Pulmonary artery endothelial cell (primary cell): ENCODE results near the gene FCRL6. TPM values are rescaled to one million over a fixed set of nuclear protein-coding genes. Genes with fewer than 3 reads are reported as not detected.

Experiments used
- DNase-seq: peaks from one replicate; pipeline ENCODE4 v3.0.0-alpha.2; 2011; ENCODE audit warnings: low read depth, low spot score
- total RNA-seq: library from RNA; depleted of rRNA; stranded (reverse); fragments of >200 nt; gene quantifications from 2 replicates; pipeline ENCODE4 v1.2.3, GENCODE V29; 2014

Gene FCRL6
- total RNA-seq, 1 donor from 2014 or later: 0.07 TPM

DNA sequence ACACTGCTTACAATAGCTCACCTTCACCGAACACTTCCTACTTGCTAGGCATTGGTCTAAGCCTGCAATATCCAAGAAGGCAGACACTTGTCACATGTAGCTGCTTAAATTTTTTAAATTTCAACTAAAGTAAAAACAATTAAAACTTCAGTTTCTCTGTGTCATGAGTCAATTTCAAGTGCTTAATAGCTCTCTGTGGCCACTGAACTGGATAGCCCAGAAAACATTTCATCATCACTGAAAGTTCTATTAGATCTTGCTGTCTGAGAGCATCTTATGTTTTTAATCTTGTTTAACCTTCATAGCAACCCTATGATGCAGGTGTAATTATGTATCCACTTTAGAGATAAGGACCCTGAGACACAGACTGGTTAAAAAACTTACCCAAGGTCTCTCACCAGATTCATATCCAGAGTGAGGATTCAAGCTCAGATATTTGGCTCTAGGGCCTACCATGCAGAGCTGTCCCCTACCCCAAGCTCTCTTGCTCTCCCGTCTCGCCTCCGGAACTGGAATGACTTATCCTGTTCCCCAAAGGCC is 2.6 kb upstream of the FCRL6 start:
- no peak for DNase-seq

DNA sequence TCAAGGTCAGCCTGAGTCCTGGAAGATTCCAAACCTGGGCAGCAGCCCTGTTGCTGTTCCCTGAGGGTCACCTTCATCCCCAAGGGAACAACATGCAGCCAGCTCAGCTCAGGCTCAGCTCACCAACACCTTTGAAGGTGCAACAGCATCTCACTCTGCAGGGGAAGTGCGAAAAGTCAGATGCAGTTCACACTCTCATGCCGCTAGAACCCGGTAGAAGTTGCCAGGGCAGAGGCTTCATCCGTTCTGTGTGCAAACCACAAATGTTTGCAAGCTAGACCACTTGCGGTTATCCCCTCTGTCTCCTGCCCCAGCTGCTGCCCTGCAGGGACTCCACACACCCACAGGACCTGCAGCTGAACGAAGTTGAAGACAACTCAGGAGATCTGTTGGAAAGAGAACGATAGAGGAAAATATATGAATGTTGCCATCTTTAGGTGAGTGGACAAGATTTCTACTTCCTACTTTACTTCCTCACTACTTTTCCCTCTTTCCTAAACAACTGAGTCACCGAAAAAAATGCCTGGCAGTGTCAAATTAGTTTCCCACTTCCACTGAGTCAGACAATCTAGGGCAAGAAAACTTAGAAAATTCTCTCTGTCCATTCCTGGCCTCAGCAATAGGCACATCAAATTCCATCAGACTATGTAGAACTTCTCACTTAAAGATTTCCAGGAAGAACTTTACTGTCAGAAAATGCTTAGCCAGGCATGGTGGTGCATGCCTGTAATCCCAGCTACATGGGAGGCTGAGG is 1.8 kb upstream of the FCRL6 start:
- DNase-seq: no peak

DNA sequence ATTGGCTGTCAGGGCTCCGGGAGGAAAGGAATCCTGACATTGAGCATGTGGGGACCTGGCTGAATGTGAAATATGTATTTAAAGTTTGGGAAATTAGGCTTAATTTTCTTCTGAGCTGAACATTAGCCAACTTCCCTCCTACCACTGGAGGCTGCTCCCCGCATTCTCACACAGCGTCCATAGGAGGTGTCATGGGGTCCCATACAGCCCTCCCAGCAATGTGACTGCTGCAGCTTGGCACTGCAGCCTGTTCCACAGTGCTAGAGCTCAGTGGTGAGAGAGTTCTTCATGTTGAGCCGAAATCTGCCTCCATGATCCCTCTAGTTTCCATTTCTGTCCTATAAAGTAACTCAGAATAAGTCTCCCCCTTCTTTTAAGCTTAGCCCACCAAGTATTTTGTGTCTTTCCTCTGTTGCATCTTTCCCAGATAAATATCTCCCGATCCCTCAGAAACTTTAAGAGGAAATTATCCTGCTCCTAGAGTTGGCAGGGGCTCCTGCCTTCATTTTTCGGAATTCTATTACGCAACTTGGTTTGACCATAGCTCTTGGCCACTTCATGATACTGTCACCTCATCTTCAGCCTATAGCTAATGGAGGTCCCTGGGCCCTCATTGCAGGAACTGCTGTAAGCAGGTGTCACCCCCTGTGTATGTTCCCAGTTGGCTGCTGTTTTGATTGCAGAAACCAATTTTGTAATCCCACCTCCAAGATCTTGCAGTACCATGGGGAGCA is 2.0 kb downstream of the FCRL6 start:
- DNase-seq: no peak

DNA sequence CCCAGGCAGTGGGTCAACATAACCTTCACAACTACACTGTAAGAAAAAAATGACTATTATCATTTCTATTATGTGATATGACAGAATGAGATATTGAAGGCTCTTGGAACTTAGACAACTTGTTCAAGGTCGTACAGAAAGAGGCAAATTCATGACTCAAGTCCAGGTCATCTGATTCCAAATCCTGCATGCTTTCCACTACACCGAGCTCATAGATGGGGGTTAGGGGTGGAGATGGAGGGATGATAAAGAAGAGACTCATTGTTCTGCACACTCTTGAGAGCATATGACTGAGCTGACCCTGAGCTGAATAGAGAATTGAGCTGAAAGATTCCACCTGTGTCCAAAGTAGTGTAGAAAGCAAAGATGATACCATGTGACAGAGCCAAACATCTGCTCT is 2.8 kb downstream of the FCRL6 start:
- DNase-seq: no peak

DNA sequence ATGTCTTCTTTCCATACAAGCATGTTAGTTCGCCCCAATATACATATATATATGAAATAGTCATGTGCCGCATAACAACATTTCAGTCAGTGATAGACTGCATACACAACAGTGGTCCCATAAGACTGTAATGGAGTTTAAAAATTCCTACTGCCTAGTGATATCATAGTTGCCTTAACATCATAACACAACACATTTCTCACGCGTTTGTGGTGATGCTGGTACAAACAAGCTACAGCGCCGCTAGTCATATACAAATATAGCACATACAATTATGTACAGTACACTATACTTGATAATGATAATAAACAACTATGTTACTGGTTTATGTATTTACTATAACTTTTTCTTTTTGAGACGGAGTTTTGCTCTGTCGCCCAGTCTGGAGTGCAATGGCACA is 13.8 kb downstream of the FCRL6 start:
- no peak for DNase-seq

DNA sequence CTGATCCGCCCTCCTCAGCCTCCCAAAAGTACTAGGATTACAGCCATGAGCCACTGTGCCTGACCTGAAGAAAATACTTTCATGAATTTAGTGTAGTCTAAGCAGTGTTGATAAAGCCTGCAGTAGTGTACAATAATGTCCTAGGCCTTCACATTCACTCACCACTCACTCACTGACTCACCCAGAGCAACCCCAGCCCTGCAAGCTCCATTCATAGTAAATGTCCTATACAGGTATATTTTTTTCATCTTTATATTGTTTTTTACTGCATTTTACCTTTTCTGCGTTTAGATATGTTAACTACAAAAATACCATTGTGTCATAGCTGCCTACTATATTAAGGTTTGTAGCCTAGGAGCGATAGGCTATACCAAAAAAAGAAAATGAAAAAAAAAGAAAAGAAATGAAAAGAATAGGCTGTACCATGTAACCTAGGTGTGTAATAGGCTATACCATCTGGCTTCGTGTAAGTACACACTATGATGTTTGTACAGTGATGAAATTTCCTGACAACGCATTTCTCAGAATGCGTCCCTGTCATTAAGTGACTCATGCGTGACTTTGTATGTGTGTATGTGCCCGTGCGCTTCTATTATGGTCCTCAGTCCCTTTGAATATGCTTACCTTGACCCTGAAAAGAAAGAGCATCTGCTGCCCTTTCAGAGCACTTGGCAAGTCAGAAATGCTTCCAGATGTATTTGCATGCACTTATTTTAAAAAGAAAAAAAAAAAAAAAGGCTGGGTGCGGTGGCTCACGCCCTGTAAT is 15.3 kb downstream of the FCRL6 start:
- DNase-seq: peak; percentile 3

DNA sequence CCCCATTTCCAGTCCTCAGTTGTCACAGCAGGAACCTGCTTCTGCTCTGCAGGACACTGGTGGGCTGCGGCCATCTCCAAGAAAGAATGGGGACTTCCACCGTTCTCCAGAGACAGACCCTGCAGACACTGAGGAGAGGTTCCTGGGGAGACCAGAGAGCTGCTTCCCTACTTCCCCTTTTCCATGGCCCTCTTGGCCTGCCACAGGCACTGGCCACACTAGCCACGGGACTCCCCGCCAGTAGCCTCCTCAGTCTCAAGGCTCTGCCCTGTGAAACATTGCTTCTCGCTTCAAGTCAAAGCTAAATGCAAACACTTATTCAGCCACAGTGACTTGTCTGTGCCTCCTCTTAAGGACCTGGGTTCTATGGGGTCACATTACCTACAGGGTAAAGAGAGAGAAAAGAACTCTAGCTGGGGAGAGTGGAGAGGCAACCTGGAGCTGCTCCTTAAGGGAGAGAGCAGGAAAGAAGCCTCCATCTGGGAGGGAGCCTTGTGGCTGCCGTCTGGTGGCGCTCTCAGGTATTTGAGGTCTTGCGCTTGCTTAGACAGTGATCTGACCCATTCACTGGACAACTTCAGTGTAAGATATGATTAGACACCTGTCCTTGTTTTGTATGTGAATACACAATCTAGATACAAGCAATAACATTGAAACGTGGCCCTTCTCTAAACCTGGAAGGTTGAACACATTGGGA is 19.2 kb downstream of the FCRL6 start:
- DNase-seq: no peak

DNA sequence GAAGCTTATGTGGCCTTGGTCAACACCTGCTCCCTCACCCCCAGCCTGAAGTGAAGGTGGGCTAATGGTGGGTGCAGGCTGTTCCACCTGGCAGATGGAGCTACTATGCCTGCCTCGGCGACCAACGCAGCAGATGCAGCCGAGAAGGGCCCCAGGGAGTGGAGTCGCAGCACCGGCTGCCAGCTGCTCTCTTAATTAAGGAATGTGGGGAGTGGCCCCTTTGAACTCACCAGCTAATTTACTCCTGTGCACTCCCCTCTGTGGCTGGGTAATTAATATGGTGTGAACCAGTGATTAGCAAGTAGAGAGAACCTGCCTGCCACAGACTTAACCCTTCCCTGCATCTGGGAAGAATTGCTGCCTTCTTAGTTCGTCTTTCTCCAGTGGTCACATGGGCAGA is 21.2 kb downstream of the FCRL6 start:
- no peak for DNase-seq

DNA sequence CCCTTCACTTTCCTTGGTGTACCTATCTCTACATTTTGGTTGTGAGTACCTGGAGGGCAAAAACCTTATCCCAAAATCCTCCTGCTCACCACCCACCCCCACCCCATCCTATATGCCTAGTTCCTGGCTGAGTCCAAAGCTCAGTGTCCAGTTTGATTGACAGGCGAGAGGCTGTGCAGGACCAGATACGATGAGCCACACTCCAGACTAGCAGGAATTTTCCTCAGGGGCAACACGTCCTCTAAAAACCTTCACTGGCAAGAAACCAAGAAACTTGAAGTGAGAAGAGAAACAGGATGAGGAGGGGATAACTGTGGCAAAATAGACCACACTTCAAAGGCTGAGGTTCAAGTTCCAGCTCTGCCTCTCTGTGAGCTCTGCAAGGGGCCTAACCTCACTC is 23.4 kb downstream of the FCRL6 start:
- no peak for DNase-seq

DNA sequence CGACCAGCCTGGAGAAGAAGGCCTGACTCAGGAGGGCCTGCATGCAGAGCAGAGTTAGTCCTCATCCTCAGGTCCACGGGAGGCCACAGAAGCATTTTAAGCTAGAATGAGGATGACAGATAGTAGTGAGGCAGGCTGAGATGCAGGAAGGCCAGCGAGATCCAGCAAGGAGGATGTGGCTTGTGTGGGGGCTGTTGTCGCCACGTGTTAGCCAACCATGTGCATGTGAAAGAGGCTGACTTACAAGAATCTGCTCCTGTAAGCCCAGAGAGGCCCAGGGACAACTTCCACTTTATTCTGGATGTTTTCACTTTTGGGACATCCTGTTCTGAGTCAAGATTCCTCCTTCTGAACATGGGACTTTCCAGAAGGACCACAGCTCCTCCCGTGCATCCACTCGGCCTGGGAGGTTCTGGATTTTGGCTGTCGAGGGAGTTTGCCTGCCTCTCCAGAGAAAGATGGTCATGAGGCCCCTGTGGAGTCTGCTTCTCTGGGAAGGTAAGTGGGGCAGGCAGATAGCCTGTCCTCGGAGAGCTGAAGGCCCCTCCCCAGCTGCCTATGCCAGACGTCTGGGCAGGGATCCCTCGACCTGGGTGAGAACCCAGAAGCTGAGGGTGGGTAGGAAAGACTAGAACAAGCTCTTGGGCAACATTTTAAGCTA is 24.4 kb downstream of the FCRL6 start, which contains the start of gene SLAMF8:
SLAMF8 (plus strand) TSS at position 433 of the 661 bp plus-strand sequence; CDS start at position 459, 26 bp downstream.
- no peak for DNase-seq

DNA sequence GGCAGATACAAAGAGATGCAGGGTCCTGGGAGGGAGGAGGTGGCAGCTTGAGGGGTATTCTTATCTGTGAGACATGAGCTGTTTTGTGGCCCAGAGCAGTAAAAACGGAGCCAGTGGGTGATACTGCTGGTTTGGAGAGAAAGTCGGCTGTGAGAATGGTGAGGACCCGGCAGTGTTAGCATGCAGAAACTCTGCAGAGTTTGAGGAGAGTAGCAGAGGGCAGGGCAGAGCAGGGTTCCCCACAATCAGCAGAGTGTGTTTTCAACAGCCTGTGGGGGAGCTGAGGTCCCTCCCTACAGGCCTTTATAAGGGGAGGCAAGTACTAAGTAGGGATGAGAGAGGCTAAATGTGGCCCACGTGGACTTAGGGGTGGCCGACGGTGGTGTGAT is 24.9 kb downstream of the FCRL6 start:
- no peak for DNase-seq

DNA sequence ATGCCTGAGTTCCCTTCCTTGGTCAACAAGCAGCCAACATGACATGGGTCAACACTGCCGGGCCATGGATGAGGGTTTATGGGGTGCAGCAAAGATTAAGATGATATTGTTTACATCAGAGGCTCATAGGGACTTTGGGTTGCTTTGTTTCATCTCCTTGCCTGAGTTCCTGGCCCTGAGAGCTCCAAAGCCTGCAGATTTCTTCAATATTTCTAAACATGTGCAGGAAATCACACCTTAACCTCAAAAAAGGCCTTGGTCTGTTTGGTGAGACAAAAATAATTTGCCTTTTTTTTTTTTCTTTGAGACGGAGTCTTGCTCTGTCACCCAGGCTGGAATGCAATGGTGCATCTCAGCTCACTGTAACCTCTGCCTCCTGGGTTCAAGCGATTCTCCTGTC is 25.4 kb downstream of the FCRL6 start:
- DNase-seq: no peak

DNA sequence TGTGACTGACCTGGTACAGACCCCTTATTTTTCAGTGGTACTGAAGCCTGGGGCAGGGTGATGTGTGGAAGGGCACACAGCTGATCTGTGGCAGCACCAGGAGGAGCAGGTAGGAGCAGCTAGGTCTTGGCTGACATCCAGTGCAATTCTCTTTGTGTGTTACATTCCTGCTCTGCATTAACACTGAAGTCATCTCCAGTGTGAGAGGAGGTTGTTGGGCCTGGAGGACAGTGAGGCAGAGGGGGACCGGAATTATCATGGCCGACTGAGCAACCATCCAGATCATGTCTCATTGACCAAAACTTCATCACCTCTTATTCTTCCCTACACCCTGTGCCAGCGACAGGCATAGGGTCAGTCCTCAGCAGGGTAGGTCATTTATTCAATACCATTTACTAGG is 26.0 kb downstream of the FCRL6 start:
- DNase-seq: no peak

DNA sequence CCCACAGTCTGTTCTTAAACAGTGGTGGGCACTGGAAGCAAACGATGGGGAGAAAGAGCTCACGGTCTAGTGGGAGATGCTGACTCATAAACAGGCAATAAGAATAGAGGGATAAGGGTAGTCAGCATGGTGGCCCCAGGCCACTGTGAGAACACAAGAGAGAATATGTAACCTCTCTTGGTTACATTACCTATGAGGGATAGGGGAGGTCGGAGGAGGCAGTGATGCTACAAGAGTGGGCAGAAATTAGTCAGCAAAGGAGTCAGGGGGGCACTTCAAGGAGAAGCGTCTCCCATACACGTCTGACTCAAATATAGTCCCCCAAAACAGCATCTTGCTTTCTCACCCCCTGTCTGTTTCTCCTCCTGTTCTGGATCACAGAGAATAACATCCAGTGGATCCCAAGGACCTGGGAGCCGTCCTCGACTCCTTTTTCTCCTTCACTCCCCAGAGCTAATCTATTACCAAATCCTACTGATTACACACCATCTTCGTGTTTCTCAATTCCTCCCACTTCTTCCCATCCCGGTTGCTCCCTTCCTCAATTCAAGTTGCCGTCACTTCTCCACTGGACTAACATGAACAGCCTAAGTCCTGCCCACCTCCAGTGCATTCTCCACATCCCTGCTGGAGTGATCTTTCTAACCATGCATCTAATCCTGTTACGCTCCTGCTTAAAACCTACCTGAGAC is 26.6 kb downstream of the FCRL6 start:
- no peak for DNase-seq

DNA sequence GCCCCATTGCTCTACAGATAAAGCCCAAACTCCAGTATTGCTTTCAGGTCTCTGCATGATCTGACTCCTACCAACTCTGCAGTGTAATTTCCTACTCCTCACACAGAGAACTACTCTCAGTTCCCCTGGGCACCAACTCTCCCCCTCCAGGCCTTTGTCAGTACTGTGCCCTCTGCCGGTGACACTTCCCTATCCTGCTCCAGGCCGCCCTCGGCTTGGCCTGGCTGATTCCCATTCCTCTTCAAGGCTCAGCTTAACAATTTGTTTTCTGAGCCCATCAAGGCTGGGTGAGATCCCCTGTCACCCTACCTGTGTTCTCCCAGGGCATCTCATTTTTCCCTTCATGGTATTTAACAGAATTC is 27.1 kb downstream of the FCRL6 start:
- no peak for DNase-seq

DNA sequence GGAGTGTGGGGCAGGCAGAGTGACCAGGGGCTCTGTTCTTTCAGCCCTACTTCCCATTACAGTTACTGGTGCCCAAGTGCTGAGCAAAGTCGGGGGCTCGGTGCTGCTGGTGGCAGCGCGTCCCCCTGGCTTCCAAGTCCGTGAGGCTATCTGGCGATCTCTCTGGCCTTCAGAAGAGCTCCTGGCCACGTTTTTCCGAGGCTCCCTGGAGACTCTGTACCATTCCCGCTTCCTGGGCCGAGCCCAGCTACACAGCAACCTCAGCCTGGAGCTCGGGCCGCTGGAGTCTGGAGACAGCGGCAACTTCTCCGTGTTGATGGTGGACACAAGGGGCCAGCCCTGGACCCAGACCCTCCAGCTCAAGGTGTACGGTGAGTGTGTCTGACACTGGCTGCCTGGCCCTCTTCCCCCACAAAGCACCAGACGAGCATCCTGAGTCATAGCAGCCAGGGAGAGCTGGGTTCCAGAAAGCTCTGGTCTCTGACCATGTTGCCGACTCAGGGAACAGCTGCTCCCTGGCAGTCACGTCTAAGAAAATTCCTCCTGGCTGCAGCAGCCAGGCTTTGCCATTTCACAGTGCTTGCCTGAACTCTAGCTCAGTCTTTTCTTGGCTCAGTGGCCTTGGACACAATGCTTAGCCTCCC is 27.8 kb downstream of the FCRL6 start:
- no peak for DNase-seq

DNA sequence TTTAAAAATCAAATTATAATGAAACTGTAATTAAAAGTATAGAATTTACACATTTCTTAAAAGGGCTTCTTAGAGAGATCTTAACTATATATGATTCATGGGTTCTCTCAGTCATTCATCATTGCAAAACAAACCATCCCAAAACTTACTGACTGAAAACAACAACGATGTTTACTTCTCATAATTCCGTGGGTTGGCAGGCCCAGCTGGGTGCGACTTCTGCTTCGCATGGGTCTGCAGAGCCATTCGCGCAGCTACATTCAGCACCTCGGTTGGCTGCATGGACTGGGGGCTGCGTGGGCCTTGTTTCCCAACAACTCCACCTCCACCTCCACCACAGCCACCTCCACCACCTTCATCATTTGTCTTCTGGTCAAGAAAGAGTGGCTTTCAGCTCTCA is 28.6 kb downstream of the FCRL6 start:
- DNase-seq: no peak

DNA sequence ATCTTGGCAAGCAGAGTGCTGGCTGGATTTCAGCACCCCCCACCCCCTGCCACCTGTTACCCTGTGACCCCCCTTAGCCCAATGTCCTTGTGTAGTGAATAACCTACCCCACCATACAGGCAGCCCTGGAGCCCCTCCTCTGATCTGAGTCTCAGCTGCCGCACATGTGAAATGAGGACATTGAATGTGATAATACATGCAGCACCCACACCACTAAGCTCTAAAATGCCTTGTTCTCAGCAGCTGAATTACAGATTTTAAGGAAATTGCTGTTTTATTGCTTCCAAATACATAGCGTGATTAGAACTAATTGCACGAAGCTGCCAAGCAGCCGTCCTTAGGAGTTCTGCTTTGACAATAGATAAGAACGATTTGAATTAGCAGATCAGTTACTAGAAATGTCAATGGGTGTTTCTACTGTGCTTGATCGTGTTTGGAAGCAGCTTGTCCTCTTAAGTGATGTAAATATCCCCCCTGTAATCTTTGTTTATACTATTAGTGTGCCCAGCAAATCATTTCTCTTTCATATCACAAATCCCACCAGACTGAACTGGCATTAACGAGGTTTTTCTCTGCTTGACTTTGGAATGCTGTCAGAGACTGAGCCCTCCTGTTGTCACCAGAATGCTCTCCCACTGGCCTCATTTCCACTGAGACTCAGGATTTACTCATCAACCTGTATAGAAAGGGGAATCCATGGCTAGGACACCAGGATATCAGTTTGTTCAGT is 29.4 kb downstream of the FCRL6 start:
- no peak for DNase-seq

DNA sequence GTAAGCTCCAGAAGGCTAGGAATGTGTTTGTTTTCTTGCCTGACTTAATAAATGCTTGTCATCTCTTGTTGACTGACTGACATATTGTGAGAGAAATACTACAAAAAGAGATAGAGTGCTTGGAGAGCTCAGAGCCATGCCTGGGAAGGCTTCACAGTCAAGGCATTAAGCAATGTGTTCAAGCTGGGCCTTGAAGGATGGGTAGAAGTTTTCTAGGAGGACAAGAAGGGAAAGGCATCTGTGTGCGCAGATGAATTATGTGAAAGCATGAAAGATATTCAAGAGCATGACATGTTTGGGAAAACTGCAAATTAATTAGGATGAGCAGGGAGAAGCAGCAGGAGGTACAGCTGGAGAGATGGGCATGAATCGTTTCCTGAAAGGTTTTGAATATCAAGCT is 30.1 kb downstream of the FCRL6 start:
- DNase-seq: no peak
